Measurements from ENCODE around the gene MCFD2. TPM values are rescaled to one million over a fixed set of nuclear protein-coding genes. Genes with fewer than 3 reads are reported as not detected.

MCFD2 gene
- 100 and 104 TPM in 2 replicates for polyA plus RNA-seq (2013)

GRCh38 chr2:46915281-46915810, at the start of gene MCFD2:
MCFD2 (minus strand) TSS chr2:46915806; CDS start chr2:46909171, 6,635 bp downstream.
- Histone ChIP-seq H4K12ac (ENCODE audit: low read depth, low read length) (peak within 1 kb of the TSS; percentile 61), H4K91ac (ENCODE audit: low read depth, low read length) (peak within 1 kb of the TSS; percentile 88), H3K18ac (ENCODE audit: low read length) (peak within 1 kb of the TSS; percentile 83), H2BK5ac (ENCODE audit: low read depth, low read length, poor library complexity) (peak within 1 kb of the TSS; percentile 57), H2BK12ac (ENCODE audit: low read length) (peak within 1 kb of the TSS; percentile 8), H2BK120ac (ENCODE audit: insufficient read depth, low read length, poor library complexity) (peak within 1 kb of the TSS; percentile 79), H3K27me3 (ENCODE audit: insufficient read depth, low read length) (no peaks in the 10 kb centered on the region), H3K4ac (ENCODE audit: low read depth, low read length) (peak within 1 kb of the TSS; percentile 87), H2AFZ (ENCODE audit: insufficient read depth, low read length, poor library complexity) (peak within 1 kb of the TSS; percentile 93), H3K4me1 (ENCODE audit: control insufficient read depth in 1 of 2, insufficient read depth in 2 of 2, low read length in 2 of 2) (peaks cover 14 to 17% of the 10 kb centered on the region in 2 experiments), H3K4me2 (ENCODE audit: low read length) (peak within 1 kb of the TSS; percentile 98), H3K79me2 (ENCODE audit: control insufficient read depth, insufficient read depth, low read length, poor library complexity) (peaks cover 8% of the 10 kb centered on the region), H4K8ac (ENCODE audit: low read depth, low read length) (peak within 1 kb of the TSS; percentile 92), H3K23ac (ENCODE audit: low read length) (no peak within 1 kb of the TSS), H3K4me3 (ENCODE audit: low read depth, low read length) (peak within 1 kb of the TSS; percentile 95), H3K14ac (ENCODE audit: low read length) (peak within 1 kb of the TSS; percentile 87), H3K9me3 (ENCODE audit: insufficient read depth, low read depth, low read length) (no peaks in the 10 kb centered on the region), H3K36me3 (ENCODE audit: control insufficient read depth in 1 of 2, insufficient read depth in 2 of 2, low read length in 2 of 2) (peaks cover 0 to 14% of the 10 kb centered on the region in 2 experiments), H3K27ac (ENCODE audit: low read depth, low read length) (peak within 1 kb of the TSS; percentile 80), H2AK5ac (ENCODE audit: low read length) (peak within 1 kb of the TSS; percentile 36), H3K9ac (ENCODE audit: low read length) (peak within 1 kb of the TSS; percentile 97), H3K79me1 (ENCODE audit: low read length) (peaks cover 11% of the 10 kb centered on the region)
- peak; percentile 13 to 43 for DNase-seq
- no CpG with 5 or more reads among the region's 38 CpGs for WGBS (ENCODE audit: extremely low coverage, insufficient coverage, insufficient read length)

- H2BK12ac ChIP-seq (ENCODE audit: low read length) = no peak overlapping the region
- no peaks in the 10 kb centered on the region for H3K9me3 ChIP-seq (ENCODE audit: insufficient read depth, low read depth, low read length)
- no peak overlapping the region for H3K23ac ChIP-seq (ENCODE audit: low read length)
- no peaks in the 10 kb centered on the region for H3K79me2 ChIP-seq (ENCODE audit: control insufficient read depth, insufficient read depth, low read length, poor library complexity)
- H3K27me3 ChIP-seq (ENCODE audit: insufficient read depth, low read length) = no peaks in the 10 kb centered on the region
- peaks cover 2 to 17% of the 10 kb centered on the region in 2 experiments for H3K36me3 ChIP-seq (ENCODE audit: control insufficient read depth in 1 of 2, insufficient read depth in 2 of 2, low read length in 2 of 2)
- H3K18ac ChIP-seq (ENCODE audit: low read length) = peak overlapping the region; percentile 5
- H4K8ac ChIP-seq (ENCODE audit: low read depth, low read length) = no peak overlapping the region
- no peak overlapping the region for H2BK120ac ChIP-seq (ENCODE audit: insufficient read depth, low read length, poor library complexity)
- H3K14ac ChIP-seq (ENCODE audit: low read length) = no peak overlapping the region
- H3K4me2 ChIP-seq (ENCODE audit: low read length) = no peak overlapping the region
- H4K91ac ChIP-seq (ENCODE audit: low read depth, low read length) = no peak overlapping the region
- H4K12ac ChIP-seq (ENCODE audit: low read depth, low read length) = no peak overlapping the region
- no peak overlapping the region for H3K4me3 ChIP-seq (ENCODE audit: low read depth, low read length)
- no peak overlapping the region for H2BK5ac ChIP-seq (ENCODE audit: low read depth, low read length, poor library complexity)
- peaks cover 32 to 35% of the 10 kb centered on the region in 2 experiments for H3K4me1 ChIP-seq (ENCODE audit: control insufficient read depth in 1 of 2, insufficient read depth in 2 of 2, low read length in 2 of 2)
- peak in 1 of 2 donors; percentile 35 for DNase-seq
- no peak overlapping the region for H3K9ac ChIP-seq (ENCODE audit: low read length)
- H2AFZ ChIP-seq (ENCODE audit: insufficient read depth, low read length, poor library complexity) = no peak overlapping the region
- peaks cover 3% of the 10 kb centered on the region for H3K79me1 ChIP-seq (ENCODE audit: low read length)
- H3K4ac ChIP-seq (ENCODE audit: low read depth, low read length) = no peak overlapping the region
- WGBS (ENCODE audit: extremely low coverage, insufficient coverage, insufficient read length) = no CpG with 5 or more reads among the region's 12 CpGs
- H3K27ac ChIP-seq (ENCODE audit: low read depth, low read length) = no peak overlapping the region
- H2AK5ac ChIP-seq (ENCODE audit: low read length) = no peak overlapping the region
Observed at GRCh38 chr2:46964835-46965560, 49.4 kb upstream of the MCFD2 start.

GRCh38 chr2:46963941-46964673, 48.5 kb upstream of the MCFD2 start:
- H2AFZ ChIP-seq (ENCODE audit: insufficient read depth, low read length, poor library complexity) = no peak overlapping the region
- H3K14ac ChIP-seq (ENCODE audit: low read length) = peak overlapping the region; percentile 55
- H3K9ac ChIP-seq (ENCODE audit: low read length) = no peak overlapping the region
- H3K27me3 ChIP-seq (ENCODE audit: insufficient read depth, low read length) = no peaks in the 10 kb centered on the region
- H4K8ac ChIP-seq (ENCODE audit: low read depth, low read length) = peak overlapping the region; percentile 15
- no peak overlapping the region for H4K12ac ChIP-seq (ENCODE audit: low read depth, low read length)
- no peak overlapping the region for H2BK5ac ChIP-seq (ENCODE audit: low read depth, low read length, poor library complexity)
- peak; percentile 58 to 63 for DNase-seq
- no peaks in the 10 kb centered on the region for H3K79me2 ChIP-seq (ENCODE audit: control insufficient read depth, insufficient read depth, low read length, poor library complexity)
- H3K4me1 ChIP-seq (ENCODE audit: control insufficient read depth in 1 of 2, insufficient read depth in 2 of 2, low read length in 2 of 2) = peaks cover 32 to 35% of the 10 kb centered on the region in 2 experiments
- peaks cover 8 to 23% of the 10 kb centered on the region in 2 experiments for H3K36me3 ChIP-seq (ENCODE audit: control insufficient read depth in 1 of 2, insufficient read depth in 2 of 2, low read length in 2 of 2)
- no peak overlapping the region for H3K4me3 ChIP-seq (ENCODE audit: low read depth, low read length)
- no peaks in the 10 kb centered on the region for H3K9me3 ChIP-seq (ENCODE audit: insufficient read depth, low read depth, low read length)
- peaks cover 3% of the 10 kb centered on the region for H3K79me1 ChIP-seq (ENCODE audit: low read length)
- no peak overlapping the region for H3K4me2 ChIP-seq (ENCODE audit: low read length)
- H4K91ac ChIP-seq (ENCODE audit: low read depth, low read length) = no peak overlapping the region
- no peak overlapping the region for H2BK120ac ChIP-seq (ENCODE audit: insufficient read depth, low read length, poor library complexity)
- peak overlapping the region; percentile 45 for H2BK12ac ChIP-seq (ENCODE audit: low read length)
- H3K18ac ChIP-seq (ENCODE audit: low read length) = peak overlapping the region; percentile 65
- H3K23ac ChIP-seq (ENCODE audit: low read length) = no peak overlapping the region
- WGBS (ENCODE audit: extremely low coverage, insufficient coverage, insufficient read length) = no CpG with 5 or more reads among the region's 7 CpGs
- H3K4ac ChIP-seq (ENCODE audit: low read depth, low read length) = no peak overlapping the region
- no peak overlapping the region for H2AK5ac ChIP-seq (ENCODE audit: low read length)
- no peak overlapping the region for H3K27ac ChIP-seq (ENCODE audit: low read depth, low read length)

- Histone ChIP-seq H3K23ac (ENCODE audit: low read length) (no peak overlapping the region), H2AK5ac (ENCODE audit: low read length) (no peak overlapping the region), H3K14ac (ENCODE audit: low read length) (no peak overlapping the region), H2BK120ac (ENCODE audit: insufficient read depth, low read length, poor library complexity) (no peak overlapping the region), H2AFZ (ENCODE audit: insufficient read depth, low read length, poor library complexity) (no peak overlapping the region), H3K4ac (ENCODE audit: low read depth, low read length) (no peak overlapping the region), H3K9me3 (ENCODE audit: insufficient read depth, low read depth, low read length) (peaks cover 2% of the 10 kb centered on the region), H3K79me2 (ENCODE audit: control insufficient read depth, insufficient read depth, low read length, poor library complexity) (no peaks in the 10 kb centered on the region), H3K4me2 (ENCODE audit: low read length) (no peak overlapping the region), H3K27me3 (ENCODE audit: insufficient read depth, low read length) (no peaks in the 10 kb centered on the region), H3K79me1 (ENCODE audit: low read length) (peaks cover 2% of the 10 kb centered on the region), H3K9ac (ENCODE audit: low read length) (no peak overlapping the region), H3K36me3 (ENCODE audit: control insufficient read depth in 1 of 2, insufficient read depth in 2 of 2, low read length in 2 of 2) (peaks cover 16 to 32% of the 10 kb centered on the region in 2 experiments), H4K12ac (ENCODE audit: low read depth, low read length) (no peak overlapping the region), H4K8ac (ENCODE audit: low read depth, low read length) (no peak overlapping the region), H3K4me1 (ENCODE audit: control insufficient read depth in 1 of 2, insufficient read depth in 2 of 2, low read length in 2 of 2) (peaks cover 30 to 35% of the 10 kb centered on the region in 2 experiments), H3K27ac (ENCODE audit: low read depth, low read length) (peak overlapping the region; percentile 32), H2BK5ac (ENCODE audit: low read depth, low read length, poor library complexity) (no peak overlapping the region), H2BK12ac (ENCODE audit: low read length) (no peak overlapping the region), H3K4me3 (ENCODE audit: low read depth, low read length) (no peak overlapping the region), H4K91ac (ENCODE audit: low read depth, low read length) (no peak overlapping the region), H3K18ac (ENCODE audit: low read length) (no peak overlapping the region)
- no CpG with 5 or more reads among the region's 4 CpGs for whole genome bisulfite sequencing (ENCODE audit: extremely low coverage, insufficient coverage, insufficient read length)
- peak; percentile 76 to 89 for DNase-seq
Observed at GRCh38 chr2:46963210-46963609, 47.6 kb upstream of the MCFD2 start.

Measured in trophoblast cell (in vitro differentiated cells and primary cell).